ENCODE results near the gene SMARCB1. TPM values are rescaled to one million over a fixed set of nuclear protein-coding genes. Genes with fewer than 3 reads are reported as not detected.

Gene SMARCB1
- polyA plus RNA-seq, 1 donor = 187 TPM

DNA sequence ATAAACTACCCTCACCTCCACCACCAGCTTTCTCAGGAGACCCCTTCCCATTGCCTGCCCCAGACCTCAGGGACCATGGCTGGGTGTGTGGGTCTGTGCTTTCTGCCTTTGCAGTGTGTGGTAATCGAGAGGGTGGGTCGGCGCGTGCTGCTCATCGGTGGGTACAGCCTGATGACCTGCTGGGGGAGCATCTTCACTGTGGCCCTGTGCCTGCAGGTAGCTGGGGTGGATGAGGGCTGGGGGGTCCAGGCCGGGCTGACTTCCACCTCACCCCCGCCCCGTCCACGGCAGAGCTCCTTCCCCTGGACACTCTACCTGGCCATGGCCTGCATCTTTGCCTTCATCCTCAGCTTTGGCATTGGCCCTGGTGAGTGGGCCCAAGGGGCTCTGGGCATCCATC is 96.9 kb downstream of the SMARCB1 start:
- no peak for DNase-seq

DNA sequence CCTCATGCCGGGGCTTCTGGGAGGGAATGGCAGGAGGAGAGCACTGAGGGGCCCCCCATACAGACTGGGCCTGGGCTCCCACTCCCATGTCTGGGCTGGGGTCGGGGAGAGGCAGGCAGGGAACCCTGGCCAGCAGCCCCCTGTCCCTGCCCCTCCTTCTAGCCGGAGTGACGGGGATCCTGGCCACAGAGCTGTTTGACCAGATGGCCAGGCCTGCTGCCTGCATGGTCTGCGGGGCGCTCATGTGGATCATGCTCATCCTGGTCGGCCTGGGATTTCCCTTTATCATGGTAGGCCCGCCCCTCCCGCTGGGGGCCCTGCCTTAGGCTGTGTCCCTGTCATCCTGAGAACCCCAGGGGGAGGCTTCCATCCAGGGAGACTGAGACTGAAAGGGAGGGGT is 97.4 kb downstream of the SMARCB1 start:
- no peak for DNase-seq

Other genes with a start within 250 kb of the SMARCB1 start
- 0.40 TPM for gene IGLL1, start 206.7 kb upstream of the SMARCB1 start, polyA plus RNA-seq (ENCODE audit: insufficient read length)
- gene DRICH1, start 154.6 kb upstream of the SMARCB1 start, polyA plus RNA-seq (ENCODE audit: insufficient read length) = 4.3 TPM
- gene RGL4, start 96.0 kb upstream of the SMARCB1 start, polyA plus RNA-seq (ENCODE audit: insufficient read length) = 4.7 TPM
- 8.1 TPM for gene ZNF70, start 35.9 kb upstream of the SMARCB1 start, polyA plus RNA-seq (ENCODE audit: insufficient read length)
- not detected for gene VPREB3, start 32.5 kb upstream of the SMARCB1 start, polyA plus RNA-seq (ENCODE audit: insufficient read length)
- gene C22orf15, start 24.0 kb upstream of the SMARCB1 start, polyA plus RNA-seq (ENCODE audit: insufficient read length) = 2.7 TPM
- gene CHCHD10, start 19.0 kb upstream of the SMARCB1 start, polyA plus RNA-seq (ENCODE audit: insufficient read length) = 58.3 TPM
- 13.3 TPM for gene MMP11, start 14.1 kb upstream of the SMARCB1 start, polyA plus RNA-seq (ENCODE audit: insufficient read length)
- gene DERL3, start 52.0 kb downstream of the SMARCB1 start, polyA plus RNA-seq (ENCODE audit: insufficient read length) = 3.2 TPM
- gene SLC2A11, start 70.9 kb downstream of the SMARCB1 start, polyA plus RNA-seq (ENCODE audit: insufficient read length) = 60.0 TPM
- 119 TPM for gene MIF, start 107.4 kb downstream of the SMARCB1 start, polyA plus RNA-seq (ENCODE audit: insufficient read length)
- 6.9 TPM for gene GSTT2B, start 174.2 kb downstream of the SMARCB1 start, polyA plus RNA-seq (ENCODE audit: insufficient read length)
- 11.6 TPM for gene DDTL, start 179.9 kb downstream of the SMARCB1 start, polyA plus RNA-seq (ENCODE audit: insufficient read length)
- gene DDT, start 187.5 kb downstream of the SMARCB1 start, polyA plus RNA-seq (ENCODE audit: insufficient read length) = 66.8 TPM
- not detected for gene GSTT2, start 193.2 kb downstream of the SMARCB1 start, polyA plus RNA-seq (ENCODE audit: insufficient read length)
- not detected for gene GSTT4, start 218.5 kb downstream of the SMARCB1 start, polyA plus RNA-seq (ENCODE audit: insufficient read length)
- gene CABIN1, start 224.3 kb downstream of the SMARCB1 start, polyA plus RNA-seq (ENCODE audit: insufficient read length) = 52.0 TPM

All from left kidney (tissue), 2 donors.